ENCODE results near the gene ITSN2. TPM values are rescaled to one million over a fixed set of nuclear protein-coding genes. Genes with fewer than 3 reads are reported as not detected.
A peak's percentile ranks its signal among the peaks of the same experiment; 100 is the strongest.

ITSN2 gene
- total and polyA plus RNA-seq, 2 donors (not counting 1 experiment from before 2014, with no cell fraction given): 23.1 to 43.4 TPM

DNA sequence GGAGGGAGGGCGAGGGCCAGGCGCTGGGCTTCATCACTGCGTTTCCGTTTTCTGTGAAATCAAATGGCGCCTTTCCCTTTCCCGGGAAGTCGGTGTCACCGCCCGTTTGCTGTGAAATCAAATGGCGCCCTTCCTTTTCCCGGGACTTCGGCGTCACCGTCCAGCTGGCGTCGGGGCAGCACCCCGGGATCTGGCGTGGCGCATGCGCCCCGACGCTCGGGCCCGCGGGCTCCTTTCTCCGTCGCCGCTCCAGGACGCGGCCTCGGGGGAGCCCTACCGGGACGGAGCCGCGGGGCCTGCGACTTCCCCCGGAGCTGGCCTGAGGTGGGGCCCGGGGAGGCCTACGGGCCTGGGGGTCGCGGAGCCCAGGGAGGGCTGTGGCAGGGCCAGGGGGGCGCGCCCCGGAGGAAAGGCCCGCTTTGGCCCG is 185.5 kb downstream of the ITSN2 start, which contains the start of gene FAM228A:
TSS of gene FAM228A (plus strand) at position 203 of the 427 bp plus-strand sequence. CDS start 428 bp downstream, outside the sequence.
- Histone ChIP-seq H3K4me3 (replicated peaks in 1 of 4; ENCODE audit: control extremely low read depth in 1 of 4, insufficient read depth in 1 of 4, low read depth in 3 of 4, low read length in 4 of 4) (peak within 1 kb of the TSS in 3 of 4 experiments; percentile 19 to 43 (median 24)), H2AFZ (ENCODE audit: low read length) (peak within 1 kb of the TSS; percentile 54), H3K79me2 (ENCODE audit: control insufficient read depth, insufficient read depth, low read length) (no peaks in the 10 kb centered on the region), H3K27ac (ENCODE audit: insufficient read depth, low read length) (no peak within 1 kb of the TSS), H3K36me3 (ENCODE audit: control insufficient read depth, insufficient read depth, low read length) (no peaks in the 10 kb centered on the region), H3K27me3 (ENCODE audit: control insufficient read depth, insufficient read depth, low read length) (no peaks in the 10 kb centered on the region), H3K4me1 (ENCODE audit: control insufficient read depth, extremely low read depth, insufficient read depth, low read length) (no peaks in the 10 kb centered on the region), H3K9me3 (ENCODE audit: control insufficient read depth, insufficient read depth, low read depth, low read length) (no peaks in the 10 kb centered on the region), H3K9ac (ENCODE audit: insufficient read depth, low read length) (peak within 1 kb of the TSS; percentile 45), H4K20me1 (ENCODE audit: control insufficient read depth, extremely low read depth, insufficient read depth, low read length) (no peaks in the 10 kb centered on the region), H3K4me2 (ENCODE audit: extremely low read depth, insufficient read depth, low read length) (peak within 1 kb of the TSS; percentile 44)
- no peak for DNase-seq (ENCODE audit: low read depth in 2 of 2)
- TF ChIP-seq EZH2 (IDR thresholded peaks at IDR 0.05; ENCODE audit: low read length, missing control alignments): no peak
- TF ChIP-seq, protein P1, sequence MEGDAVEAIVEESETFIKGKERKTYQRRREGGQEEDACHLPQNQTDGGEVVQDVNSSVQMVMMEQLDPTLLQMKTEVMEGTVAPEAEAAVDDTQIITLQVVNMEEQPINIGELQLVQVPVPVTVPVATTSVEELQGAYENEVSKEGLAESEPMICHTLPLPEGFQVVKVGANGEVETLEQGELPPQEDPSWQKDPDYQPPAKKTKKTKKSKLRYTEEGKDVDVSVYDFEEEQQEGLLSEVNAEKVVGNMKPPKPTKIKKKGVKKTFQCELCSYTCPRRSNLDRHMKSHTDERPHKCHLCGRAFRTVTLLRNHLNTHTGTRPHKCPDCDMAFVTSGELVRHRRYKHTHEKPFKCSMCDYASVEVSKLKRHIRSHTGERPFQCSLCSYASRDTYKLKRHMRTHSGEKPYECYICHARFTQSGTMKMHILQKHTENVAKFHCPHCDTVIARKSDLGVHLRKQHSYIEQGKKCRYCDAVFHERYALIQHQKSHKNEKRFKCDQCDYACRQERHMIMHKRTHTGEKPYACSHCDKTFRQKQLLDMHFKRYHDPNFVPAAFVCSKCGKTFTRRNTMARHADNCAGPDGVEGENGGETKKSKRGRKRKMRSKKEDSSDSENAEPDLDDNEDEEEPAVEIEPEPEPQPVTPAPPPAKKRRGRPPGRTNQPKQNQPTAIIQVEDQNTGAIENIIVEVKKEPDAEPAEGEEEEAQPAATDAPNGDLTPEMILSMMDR (conservative IDR thresholded peaks at IDR 0.05 in 1 of 2, IDR thresholded peaks at IDR 0.05 in 1 of 2; ENCODE audit: low read depth in 1 of 2, low read length in 2 of 2): no peak

DNA sequence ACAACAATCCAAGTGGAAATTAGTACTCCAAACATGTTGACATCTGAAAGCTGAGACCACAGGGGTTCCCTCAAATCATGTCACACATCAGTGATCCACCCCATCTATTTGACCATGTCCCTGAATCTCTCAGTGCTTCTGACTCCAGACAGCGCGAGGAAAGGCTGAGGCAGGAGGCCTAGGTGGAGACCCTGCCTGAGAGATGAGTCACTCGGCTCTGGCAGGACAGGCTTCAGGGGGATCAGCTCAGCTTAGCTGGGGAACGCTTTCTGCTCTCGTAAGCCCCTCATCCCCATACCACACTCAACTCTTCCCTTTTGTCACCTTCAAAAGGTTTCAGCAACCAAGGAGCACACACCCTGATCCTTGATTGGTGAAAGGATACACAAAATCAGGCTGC is 191.3 kb downstream of the ITSN2 start:
- no peaks in the 10 kb centered on the region for H3K79me2 ChIP-seq (ENCODE audit: control insufficient read depth, insufficient read depth, low read length)

DNA sequence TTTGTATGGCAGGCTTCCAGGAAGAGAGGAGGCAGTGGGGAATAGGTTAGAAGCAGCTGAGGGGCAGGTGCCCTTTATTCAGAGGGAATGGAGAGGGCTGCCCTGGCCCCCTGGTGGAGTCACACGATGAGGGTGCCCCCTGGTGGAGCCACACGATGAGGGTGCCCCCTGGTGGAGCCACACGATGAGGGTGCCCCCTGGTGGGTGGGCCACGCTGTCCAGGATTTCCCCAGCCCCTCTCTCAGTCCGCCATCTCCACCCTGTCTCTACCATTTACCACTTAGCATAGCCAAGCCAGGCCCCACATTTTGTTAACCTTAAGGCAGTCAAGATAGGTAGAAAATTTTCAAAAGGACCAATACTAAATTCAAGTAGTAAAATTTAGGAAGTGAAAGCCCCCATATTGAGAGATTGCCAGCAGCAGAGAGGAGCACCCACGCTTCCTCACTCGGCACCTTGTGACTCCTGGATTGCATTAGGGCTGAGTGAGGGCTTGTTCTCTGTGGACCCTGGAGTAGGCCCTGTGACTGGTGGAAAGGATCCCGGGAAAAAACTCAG is 195.8 kb downstream of the ITSN2 start:
- H3K27ac ChIP-seq (ENCODE audit: insufficient read depth, low read length): no peak overlapping the region
- no peaks in the 10 kb centered on the region for H3K9me3 ChIP-seq (ENCODE audit: control insufficient read depth, insufficient read depth, low read depth, low read length)
- no peak overlapping the region for H3K9ac ChIP-seq (ENCODE audit: insufficient read depth, low read length)
- no peak overlapping the region for H3K4me3 ChIP-seq (replicated peaks in 1 of 4; ENCODE audit: control extremely low read depth in 1 of 4, insufficient read depth in 1 of 4, low read depth in 3 of 4, low read length in 4 of 4)
- no peak overlapping the region for H3K4me2 ChIP-seq (ENCODE audit: extremely low read depth, insufficient read depth, low read length)
- no peak overlapping the region for H2AFZ ChIP-seq (ENCODE audit: low read length)
- H3K27me3 ChIP-seq (ENCODE audit: control insufficient read depth, insufficient read depth, low read length): no peaks in the 10 kb centered on the region
- DNase-seq (ENCODE audit: low read depth in 2 of 2): peak in 1 of 2 donors; percentile 8
- no peaks in the 10 kb centered on the region for H3K4me1 ChIP-seq (ENCODE audit: control insufficient read depth, extremely low read depth, insufficient read depth, low read length)
- no peaks in the 10 kb centered on the region for H3K79me2 ChIP-seq (ENCODE audit: control insufficient read depth, insufficient read depth, low read length)
- TF ChIP-seq EZH2 (IDR thresholded peaks at IDR 0.05; ENCODE audit: low read length, missing control alignments): no peak
- TF ChIP-seq, protein P1 (conservative IDR thresholded peaks at IDR 0.05 in 1 of 2, IDR thresholded peaks at IDR 0.05 in 1 of 2; ENCODE audit: low read depth in 1 of 2, low read length in 2 of 2): peak; percentile 51 to 52
- no peaks in the 10 kb centered on the region for H3K36me3 ChIP-seq (ENCODE audit: control insufficient read depth, insufficient read depth, low read length)
- no peaks in the 10 kb centered on the region for H4K20me1 ChIP-seq (ENCODE audit: control insufficient read depth, extremely low read depth, insufficient read depth, low read length)

More for the DNA sequence above, 191.3 kb downstream of the ITSN2 start:
- Histone ChIP-seq H4K20me1 (ENCODE audit: control insufficient read depth, extremely low read depth, insufficient read depth, low read length) (no peaks in the 10 kb centered on the region), H3K9ac (ENCODE audit: insufficient read depth, low read length) (no peak overlapping the region), H3K27ac (ENCODE audit: insufficient read depth, low read length) (no peak overlapping the region), H3K4me1 (ENCODE audit: control insufficient read depth, extremely low read depth, insufficient read depth, low read length) (no peaks in the 10 kb centered on the region), H3K36me3 (ENCODE audit: control insufficient read depth, insufficient read depth, low read length) (no peaks in the 10 kb centered on the region), H3K4me3 (replicated peaks in 1 of 4; ENCODE audit: control extremely low read depth in 1 of 4, insufficient read depth in 1 of 4, low read depth in 3 of 4, low read length in 4 of 4) (no peak overlapping the region), H3K4me2 (ENCODE audit: extremely low read depth, insufficient read depth, low read length) (no peak overlapping the region), H3K27me3 (ENCODE audit: control insufficient read depth, insufficient read depth, low read length) (no peaks in the 10 kb centered on the region), H3K9me3 (ENCODE audit: control insufficient read depth, insufficient read depth, low read depth, low read length) (no peaks in the 10 kb centered on the region), H2AFZ (ENCODE audit: low read length) (no peak overlapping the region)
- TF ChIP-seq, protein P1 (conservative IDR thresholded peaks at IDR 0.05 in 1 of 2, IDR thresholded peaks at IDR 0.05 in 1 of 2; ENCODE audit: low read depth in 1 of 2, low read length in 2 of 2): no peak
- no peak for TF ChIP-seq EZH2 (IDR thresholded peaks at IDR 0.05; ENCODE audit: low read length, missing control alignments)
- DNase-seq (ENCODE audit: low read depth in 2 of 2): no peak
